ENCODE measurements around the gene APLF. TPM values are rescaled to one million over a fixed set of nuclear protein-coding genes. Genes with fewer than 3 reads are reported as not detected.

APLF gene
- total and polyA plus RNA-seq, 2 experiments from 2014 or later: 3.0 to 3.7 TPM

- H3K27me3 Mint-ChIP-seq (ENCODE audit: insufficient read depth, low read depth, poor library complexity): no peaks in the 10 kb centered on the region
- no peaks in the 10 kb centered on the region for H3F3A ChIP-seq (replicated peaks; ENCODE audit: low read depth)
- H3K27ac ChIP-seq (ENCODE audit: low read depth): no peak overlapping the region
- no peak overlapping the region for H2AFZ ChIP-seq
- peaks cover 7% of the 10 kb centered on the region; the same call in 1 of the 3 replicates for H3K36me3 Mint-ChIP-seq (ENCODE audit: low read depth)
- no peak overlapping the region for H3K4me2 ChIP-seq
- no peaks in the 10 kb centered on the region for H3K9me2 ChIP-seq (ENCODE audit: insufficient read depth)
- ATAC-seq (no peak), DNase-seq (ENCODE audit: low spot score) (no peak)
- no peaks in the 10 kb centered on the region for H3K79me2 ChIP-seq (replicated peaks; ENCODE audit: insufficient read depth)
- no peaks in the 10 kb centered on the region for H4K20me1 ChIP-seq (replicated peaks; ENCODE audit: insufficient read depth)
- no peaks in the 10 kb centered on the region for H3K36me3 ChIP-seq (ENCODE audit: insufficient read depth)
- no peaks in the 10 kb centered on the region for H3K27me3 ChIP-seq (ENCODE audit: insufficient read depth)
- H3K27ac Mint-ChIP-seq: no peak overlapping the region
- no peaks in the 10 kb centered on the region for H3K9me3 Mint-ChIP-seq
- no peaks in the 10 kb centered on the region for H3K4me1 ChIP-seq (ENCODE audit: insufficient read depth)
- H3K4me3 Mint-ChIP-seq: no peak overlapping the region
- TF ChIP-seq NANOG (IDR thresholded peaks at IDR 0.05; ENCODE audit: borderline replicate concordance) (no peak), EZH2 (IDR thresholded peaks at IDR 0.05; ENCODE audit: low read depth, unreplicated experiment) (no peak), STAT1 (IDR thresholded peaks at IDR 0.05; ENCODE audit: unreplicated experiment) (no peak), ZNF462 (CRISPR knock-in tag; IDR thresholded peaks at IDR 0.05) (no peak), POLR2AphosphoS5 (IDR thresholded peaks at IDR 0.05; ENCODE audit: low read depth) (no peak), ZNF114 (CRISPR knock-in tag; IDR thresholded peaks at IDR 0.05) (no peak), ETS1 (IDR thresholded peaks at IDR 0.05) (no peak), CREB1 (CRISPR knock-in tag; IDR thresholded peaks at IDR 0.05; ENCODE audit: low read depth) (no peak), JUNB (IDR thresholded peaks at IDR 0.05; ENCODE audit: unreplicated experiment) (no peak), CTCF (conservative IDR thresholded peaks at IDR 0.05; ENCODE audit: low read depth in 2 of 2) (no peak)
- H3K4me3 ChIP-seq: no peak overlapping the region
- H3K4me1 Mint-ChIP-seq: no peaks in the 10 kb centered on the region
Measured at GRCh38 chr2:68512966-68513365, 45.6 kb downstream of the APLF start.
